Breast epithelium (tissue), 4 donors: ENCODE results near the gene HTR6. TPM values are rescaled to one million over a fixed set of nuclear protein-coding genes. Genes with fewer than 3 reads are reported as not detected.

Experiments
- DNase-seq, 2 donors: peaks; one replicate each; pipeline ENCODE4 v3.0.0-alpha.2; 2019; ENCODE audit warnings: low spot score in 2 of 2
- H3K27ac ChIP-seq, 2 donors: fragments of 200-600 bp; sonication (generic) in 1 of 2; one replicate each; pipeline ENCODE4 v1.5.1; 2016 to 2019; ENCODE audit warnings: mild to moderate bottlenecking in 1 of 2
- H3K27me3 ChIP-seq, 2 donors: fragments of 200-600 bp; sonication (generic) in 1 of 2; one replicate each; pipeline versions ENCODE4 v1.5.1 to v1.6.0; 2017 to 2019; ENCODE audit warnings: control low read depth in 1 of 2, mild to moderate bottlenecking in 1 of 2
- H3K36me3 ChIP-seq: fragments of 200-600 bp; one replicate; pipeline ENCODE4 v1.5.1; 2019
- H3K4me1 ChIP-seq, 2 donors: fragments of 200-600 bp; sonication (generic); one replicate each; pipeline ENCODE4 v1.5.1; 2016 to 2019; ENCODE audit warnings: control low read depth in 1 of 2
- H3K4me3 ChIP-seq, 3 donors: fragments of 200-600 bp; sonication (generic); 1 replicate in 2 of 3; 2 replicates in 1 of 3; pipeline ENCODE4 v1.5.1; 2016 to 2019; ENCODE audit warnings: mild to moderate bottlenecking in 3 of 3, moderate library complexity in 2 of 3
- H3K9me3 ChIP-seq, 2 donors: fragments of 200-600 bp; sonication (generic) in 1 of 2; one replicate each; pipeline ENCODE4 v1.5.1; 2016 to 2019; ENCODE audit warnings: control low read depth in 1 of 2
- POLR2A ChIP-seq: fragments of 450-650 bp; IDR thresholded peaks from one replicate; pipeline ENCODE4 v1.6.1; 2016; ENCODE audit warnings: antibody characterized with exemption, mild to moderate bottlenecking, moderate library complexity
- POLR2AphosphoS5 ChIP-seq, 3 donors: sonication (generic); formaldehyde crosslinking; IDR thresholded peaks; one replicate each; pipeline ENCODE4 v1.6.1; 2017; ENCODE audit warnings: antibody characterized with exemption in 3 of 3
- intact Hi-C: fragments of 100-400 bp; cut with DNase I; formaldehyde crosslinking; loops from one replicate; pipeline ENCODE4 v1.15.1; 2023; ENCODE audit warnings: low total_unique reads
- total RNA-seq, 3 donors: library from RNA; depleted of rRNA; stranded (reverse); fragments of >200 nt; gene quantifications; one replicate each; pipeline ENCODE4 v1.1.0, GENCODE V29; 2016
- TF ChIP-seq, protein P1 (sequence below), 3 donors: fragments of 450-650 bp; IDR thresholded peaks; one replicate each; pipeline ENCODE4 v1.5.1; 2016 to 2017; ENCODE audit warnings: antibody characterized with exemption in 3 of 3, mild to moderate bottlenecking in 3 of 3, moderate library complexity in 3 of 3

HTR6 gene
- total RNA-seq, 3 donors from 2014 or later = not detected

DNA sequence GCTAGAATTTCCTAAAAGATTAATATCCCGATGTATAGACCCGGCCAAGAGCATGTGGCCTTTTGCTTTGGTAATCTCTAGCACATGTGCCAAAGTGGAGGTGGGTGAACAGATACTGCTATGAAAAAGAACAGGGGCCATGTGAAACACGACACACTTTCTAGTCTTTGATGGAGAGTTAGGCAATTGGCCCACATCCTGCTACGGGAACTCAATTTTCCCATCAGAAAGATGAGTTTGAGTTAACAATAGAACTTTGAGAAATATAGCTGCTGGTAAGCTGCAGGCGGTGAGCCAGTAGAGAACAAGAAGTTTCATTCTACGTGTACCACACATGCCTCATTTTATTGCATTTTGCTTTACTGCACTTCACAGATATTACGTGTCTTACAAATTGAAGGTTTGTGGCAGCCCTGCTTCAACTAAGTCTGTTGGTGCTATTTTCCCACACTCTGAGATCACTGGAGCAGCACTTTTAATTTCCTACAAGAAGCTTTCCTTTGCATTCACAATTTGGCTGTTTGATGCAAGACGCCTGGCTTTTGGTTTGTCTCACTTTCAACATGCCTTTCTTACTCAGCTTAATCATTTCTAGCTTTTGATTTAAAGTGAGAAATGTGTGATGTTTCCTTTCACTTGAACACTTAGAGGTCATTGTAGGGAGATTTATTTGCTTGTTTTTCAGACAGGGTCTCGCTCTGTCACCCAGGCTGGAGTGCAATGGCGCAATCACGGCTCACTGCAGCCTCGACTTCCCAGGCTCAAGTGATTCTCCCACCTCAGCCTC is 46.3 kb downstream of the HTR6 start:
- Histone ChIP-seq H3K27ac (no peak overlapping the region), H3K36me3 (no peaks in the 10 kb centered on the region), H3K9me3 (no peaks in the 10 kb centered on the region), H3K27me3 (no peaks in the 10 kb centered on the region), H3K4me1 (no peaks in the 10 kb centered on the region), H3K4me3 (no peak overlapping the region)
- intact Hi-C loops = no loop called here
- TF ChIP-seq POLR2AphosphoS5 (IDR thresholded peaks at IDR 0.05) (no peak), POLR2A (no peak)
- TF ChIP-seq, protein P1, sequence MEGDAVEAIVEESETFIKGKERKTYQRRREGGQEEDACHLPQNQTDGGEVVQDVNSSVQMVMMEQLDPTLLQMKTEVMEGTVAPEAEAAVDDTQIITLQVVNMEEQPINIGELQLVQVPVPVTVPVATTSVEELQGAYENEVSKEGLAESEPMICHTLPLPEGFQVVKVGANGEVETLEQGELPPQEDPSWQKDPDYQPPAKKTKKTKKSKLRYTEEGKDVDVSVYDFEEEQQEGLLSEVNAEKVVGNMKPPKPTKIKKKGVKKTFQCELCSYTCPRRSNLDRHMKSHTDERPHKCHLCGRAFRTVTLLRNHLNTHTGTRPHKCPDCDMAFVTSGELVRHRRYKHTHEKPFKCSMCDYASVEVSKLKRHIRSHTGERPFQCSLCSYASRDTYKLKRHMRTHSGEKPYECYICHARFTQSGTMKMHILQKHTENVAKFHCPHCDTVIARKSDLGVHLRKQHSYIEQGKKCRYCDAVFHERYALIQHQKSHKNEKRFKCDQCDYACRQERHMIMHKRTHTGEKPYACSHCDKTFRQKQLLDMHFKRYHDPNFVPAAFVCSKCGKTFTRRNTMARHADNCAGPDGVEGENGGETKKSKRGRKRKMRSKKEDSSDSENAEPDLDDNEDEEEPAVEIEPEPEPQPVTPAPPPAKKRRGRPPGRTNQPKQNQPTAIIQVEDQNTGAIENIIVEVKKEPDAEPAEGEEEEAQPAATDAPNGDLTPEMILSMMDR (IDR thresholded peaks at IDR 0.05) = no peak
- no peak for DNase-seq

DNA sequence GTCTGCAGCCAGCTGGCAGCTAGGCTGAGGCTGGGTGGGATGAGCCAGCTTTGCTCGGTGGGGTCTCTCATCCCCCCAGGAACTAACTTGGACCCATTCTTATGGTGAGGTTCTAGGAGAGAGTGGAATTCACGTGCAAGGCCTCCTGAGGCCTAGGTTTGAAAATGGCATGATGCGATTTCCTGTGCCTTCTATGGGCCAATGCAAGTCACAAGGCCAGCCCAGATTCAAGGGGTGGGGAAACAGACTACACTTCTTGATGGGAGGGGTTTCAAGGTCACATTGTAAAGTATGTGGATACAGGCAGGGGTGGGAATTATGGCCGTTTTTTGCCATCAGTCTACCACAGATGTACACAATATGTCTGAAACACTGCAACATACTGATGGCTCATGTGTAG is 48.3 kb downstream of the HTR6 start:
- H3K4me3 ChIP-seq = no peak overlapping the region
- no peaks in the 10 kb centered on the region for H3K4me1 ChIP-seq
- H3K9me3 ChIP-seq = no peaks in the 10 kb centered on the region
- TF ChIP-seq, protein P1 (IDR thresholded peaks at IDR 0.05) = no peak
- no peak for TF ChIP-seq POLR2A
- no peak for TF ChIP-seq POLR2AphosphoS5 (IDR thresholded peaks at IDR 0.05)
- no peak overlapping the region for H3K27ac ChIP-seq
- no peaks in the 10 kb centered on the region for H3K36me3 ChIP-seq
- no peaks in the 10 kb centered on the region for H3K27me3 ChIP-seq
- intact Hi-C loops = no loop called here
- DNase-seq = no peak

DNA sequence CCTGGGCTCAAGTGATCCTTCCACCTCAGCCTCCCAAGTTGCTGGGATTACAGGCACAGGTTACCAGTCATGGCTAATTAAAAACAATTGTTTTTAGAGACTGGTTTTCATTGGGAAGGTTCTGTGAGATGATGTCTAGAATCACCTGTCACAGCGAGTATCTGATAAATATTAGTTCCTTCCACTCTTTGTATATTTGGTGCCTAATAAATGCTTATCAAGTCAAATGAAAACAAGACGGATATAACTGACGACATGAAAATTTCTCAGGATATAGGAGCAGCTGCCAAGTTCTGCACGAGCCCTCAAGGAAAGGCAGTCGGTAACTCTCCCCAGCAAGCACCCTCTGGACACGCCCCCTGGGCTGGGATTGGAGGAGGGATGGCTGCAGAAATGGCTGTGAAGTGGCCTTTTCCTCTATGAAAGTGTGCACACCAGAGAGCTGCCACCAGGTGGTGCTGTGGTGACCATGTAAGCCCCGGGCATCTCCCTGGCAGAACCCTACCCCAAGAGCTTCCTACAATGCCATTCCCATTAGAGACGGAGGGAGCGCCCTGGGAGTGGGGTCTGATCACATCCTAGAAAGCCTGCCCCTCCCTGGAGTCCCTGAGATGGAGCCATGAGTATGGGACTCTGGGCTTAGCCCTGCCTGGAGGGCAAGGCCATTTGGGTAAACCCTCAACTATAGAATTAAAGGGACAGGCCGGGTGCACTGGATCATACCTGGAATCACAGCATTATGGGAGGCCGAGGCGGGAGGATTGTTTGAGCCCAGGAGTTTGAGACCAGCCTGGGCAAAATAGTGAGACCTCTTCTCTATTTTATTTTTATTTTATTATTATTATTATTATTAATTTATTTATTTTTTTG is 50.9 kb downstream of the HTR6 start:
- DNase-seq = peak; percentile 74 to 84
- H3K27me3 ChIP-seq = no peaks in the 10 kb centered on the region
- no peak overlapping the region for H3K27ac ChIP-seq
- intact Hi-C loops = no loop called here
- H3K4me3 ChIP-seq = no peak overlapping the region
- no peaks in the 10 kb centered on the region for H3K4me1 ChIP-seq
- H3K36me3 ChIP-seq = no peaks in the 10 kb centered on the region
- TF ChIP-seq, protein P1 (IDR thresholded peaks at IDR 0.05) = peak; percentile 58 to 70 (median 64)
- no peak for TF ChIP-seq POLR2AphosphoS5 (IDR thresholded peaks at IDR 0.05)
- H3K9me3 ChIP-seq = no peaks in the 10 kb centered on the region

DNA sequence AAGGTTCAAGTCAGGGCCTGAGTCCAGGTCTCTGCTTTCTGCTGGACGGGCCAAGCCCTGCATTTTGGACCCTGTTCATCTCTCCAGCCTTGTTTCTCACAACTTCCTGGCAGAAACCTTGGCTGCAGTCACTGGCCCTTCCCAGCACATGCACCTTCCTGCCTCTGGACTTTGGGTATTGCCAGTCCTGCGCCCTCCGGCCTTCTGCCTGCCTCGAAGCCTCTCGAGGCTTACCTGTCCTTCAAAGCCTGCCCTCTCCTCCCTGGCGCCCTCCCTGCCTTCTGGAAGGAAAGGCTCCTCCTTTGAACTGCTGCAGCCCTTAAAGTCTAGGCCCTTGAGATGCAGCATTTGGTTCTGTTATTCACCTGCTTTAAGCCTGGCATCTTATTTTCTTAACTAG is 52.8 kb downstream of the HTR6 start:
- TF ChIP-seq, protein P1 (IDR thresholded peaks at IDR 0.05) = no peak
- TF ChIP-seq POLR2A (no peak), POLR2AphosphoS5 (IDR thresholded peaks at IDR 0.05) (no peak)
- Histone ChIP-seq H3K9me3 (no peaks in the 10 kb centered on the region), H3K4me1 (no peaks in the 10 kb centered on the region), H3K4me3 (no peak overlapping the region), H3K36me3 (no peaks in the 10 kb centered on the region), H3K27me3 (no peaks in the 10 kb centered on the region), H3K27ac (no peak overlapping the region)
- no peak for DNase-seq
- intact Hi-C loops = no loop called here

DNA sequence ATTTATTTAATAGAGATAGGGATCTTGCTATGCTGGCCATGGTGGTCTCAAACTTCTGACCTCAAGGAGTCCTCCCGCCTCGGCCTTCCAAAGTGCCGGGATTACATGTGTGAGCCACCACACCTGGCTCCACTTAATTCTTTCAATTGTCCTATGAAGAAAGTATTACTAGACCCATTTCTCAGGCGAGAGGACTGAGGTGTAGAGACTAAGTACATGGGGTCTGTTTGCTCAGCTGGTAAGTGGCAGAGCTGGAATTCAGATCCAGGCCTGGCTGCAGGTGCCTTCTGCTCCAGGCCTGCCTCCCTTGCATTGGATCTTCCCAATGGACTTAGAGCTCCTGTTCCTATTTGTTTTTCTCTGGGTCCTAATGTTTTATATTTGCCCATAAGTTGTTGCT is 55.5 kb downstream of the HTR6 start:
- Histone ChIP-seq H3K36me3 (no peaks in the 10 kb centered on the region), H3K4me3 (no peak overlapping the region), H3K27ac (no peak overlapping the region), H3K4me1 (no peaks in the 10 kb centered on the region), H3K9me3 (no peaks in the 10 kb centered on the region), H3K27me3 (no peaks in the 10 kb centered on the region)
- no peak for TF ChIP-seq POLR2AphosphoS5 (IDR thresholded peaks at IDR 0.05)
- TF ChIP-seq, protein P1 (IDR thresholded peaks at IDR 0.05) = no peak
- TF ChIP-seq POLR2A = no peak
- DNase-seq = no peak
- intact Hi-C loops = loop anchor here (2.0 kb wide), 1 partner anchor 31 kb away; no protein-coding TSS in a partner anchor
